Natural killer cell (primary cell): ENCODE measurements around the gene PHPT1. TPM values are rescaled to one million over a fixed set of nuclear protein-coding genes. Genes with fewer than 3 reads are reported as not detected.
"Not testable (repeated sequence)": the region's sequence is repeated elsewhere in the genome, so short reads cannot be mapped to it uniquely, and the experiment has no call there.

ENCODE experiments used
- ATAC-seq, 3 donors: fragments of 150-1000 bp in 2 of 3; fragments of 200-7000 bp in 1 of 3; cut with Tn5 transposase; 1 replicate in 1 of 3; 2 replicates in 2 of 3; pipeline ENCODE4 v1.10.0; 2021; ENCODE audit warnings: mild to moderate bottlenecking in 2 of 3, moderate library complexity in 2 of 3
- DNase-seq, 2 donors: peaks; one replicate each; pipeline versions ENCODE4 v3.0.0 to v3.0.0-alpha.2; 2013 to 2021; ENCODE audit warnings: mixed read lengths in 1 of 2
- H3K27ac ChIP-seq: one replicate; pipeline ENCODE4 v1.5.1; 2013; ENCODE audit warnings: mild to moderate bottlenecking, low read length
- H3K27me3 ChIP-seq: one replicate; pipeline ENCODE4 v1.6.1; 2013; ENCODE audit warnings: low read length; ENCODE audit not compliant: control insufficient read depth, insufficient read depth
- H3K36me3 ChIP-seq: one replicate; pipeline ENCODE4 v1.6.1; 2013; ENCODE audit warnings: low read length; ENCODE audit not compliant: control insufficient read depth, insufficient read depth
- H3K4me1 ChIP-seq: one replicate; pipeline ENCODE4 v1.6.1; 2013; ENCODE audit warnings: low read length; ENCODE audit not compliant: control insufficient read depth, insufficient read depth
- H3K4me3 ChIP-seq: one replicate; pipeline ENCODE4 v1.5.1; 2013; ENCODE audit warnings: low read length
- H3K9me3 ChIP-seq: one replicate; pipeline ENCODE4 v1.6.1; 2013; ENCODE audit warnings: low read length; ENCODE audit not compliant: control insufficient read depth, insufficient read depth
- H3K27ac Mint-ChIP-seq, 2 donors: one replicate each; pipeline ENCODE4 v1.8.0; 2022; ENCODE audit warnings: mild to moderate bottlenecking in 2 of 2, mixed read lengths in 2 of 2, moderate library complexity in 1 of 2
- H3K27me3 Mint-ChIP-seq, 2 donors: one replicate each; pipeline ENCODE4 v1.8.0; 2022; ENCODE audit warnings: low read depth in 2 of 2, mixed read lengths in 2 of 2
- H3K36me3 Mint-ChIP-seq: one replicate; pipeline ENCODE4 v1.8.0; 2022; ENCODE audit warnings: mixed read lengths
- H3K4me1 Mint-ChIP-seq, 2 donors: one replicate each; pipeline ENCODE4 v1.8.0; 2022; ENCODE audit warnings: mixed read lengths in 2 of 2
- H3K4me3 Mint-ChIP-seq: one replicate; pipeline ENCODE4 v1.8.0; 2022; ENCODE audit warnings: mild to moderate bottlenecking, moderate library complexity, mixed read lengths
- H3K9me3 Mint-ChIP-seq, 2 donors: one replicate each; pipeline ENCODE4 v1.8.0; 2022; ENCODE audit warnings: mixed read lengths in 2 of 2
- CTCF ChIP-seq: fragments of 200-600 bp; IDR thresholded peaks from one replicate; pipeline ENCODE4 v1.8.0; 2022; ENCODE audit warnings: antibody characterized with exemption
- WGBS: methylation state at CpG from one replicate; pipeline ENCODE4 v1.1.7; 2013; ENCODE audit warnings: missing lambda C conversion rate; ENCODE audit not compliant: insufficient coverage; 5-methylcytosine and 5-hydroxymethylcytosine counted together
- intact Hi-C: fragments of 100-400 bp; cut with micrococcal nuclease; formaldehyde crosslinking; loops from one replicate; pipeline ENCODE4 v1.14.2; 2022
- total RNA-seq, 4 donors: library from RNA; stranded (reverse); fragments of 120-200 nt in 1 of 4; gene quantifications; one replicate each; pipeline versions ENCODE4 v1.2.3 to v1.2.4, GENCODE V29; 2013 to 2022

Gene PHPT1
- total RNA-seq, 3 donors from 2014 or later (not counting 1 experiment from before 2014, with no cell fraction given), result 63.5 to 69.8 (median 67.7) TPM

- Histone ChIP-seq H3K9me3 (no peaks in the 10 kb centered on the region), H3K27ac (peak overlapping the region; percentile 62), H3K36me3 (peaks cover 27% of the 10 kb centered on the region), H3K27me3 (no peaks in the 10 kb centered on the region), H3K4me3 (peak overlapping the region; percentile 48), H3K4me1 (peaks cover 23% of the 10 kb centered on the region)
- Mint-ChIP-seq H3K9me3 (no peaks in the 10 kb centered on the region), H3K27ac (peak overlapping the region; percentile 84 to 88), H3K4me1 (peaks cover 12 to 16% of the 10 kb centered on the region in 2 donors), H3K36me3 (no peaks in the 10 kb centered on the region), H3K4me3 (peak overlapping the region; percentile 92), H3K27me3 (no peaks in the 10 kb centered on the region)
- intact Hi-C loops, result loop anchor here (1.0 kb wide), 1 partner anchor 17 kb away; no protein-coding TSS in a partner anchor
- ATAC-seq (peak in 1 of 3 donors; percentile 6), DNase-seq (peak in 1 of 2 donors; percentile 22)
- WGBS, result under 1% methylated on average over 20 of the region's 20 CpGs
- no peak for TF ChIP-seq CTCF
Observed at GRCh38 chr9:136865768-136866103, 16.5 kb downstream of the PHPT1 start.

GRCh38 chr9:136866898-136867421 lies 17.8 kb downstream of the PHPT1 start:
- H3K27me3 ChIP-seq, H3K9me3 ChIP-seq, ATAC-seq, H3K9me3 Mint-ChIP-seq, H3K27me3 Mint-ChIP-seq, DNase-seq, H3K36me3 Mint-ChIP-seq: not testable (repeated sequence)
- peak overlapping the region; percentile 43 for H3K4me3 ChIP-seq
- Mint-ChIP-seq H3K4me3 (peak overlapping the region; percentile 84), H3K27ac (peak overlapping the region; percentile 84 to 88), H3K4me1 (peaks cover 12 to 16% of the 10 kb centered on the region in 2 donors)
- intact Hi-C loops, result loop anchor here (1.0 kb wide), 1 partner anchor 15 kb away; no protein-coding TSS in a partner anchor
- peaks cover 22% of the 10 kb centered on the region for H3K36me3 ChIP-seq
- 90% methylated on average over 26 of the region's 29 CpGs for WGBS
- H3K4me1 ChIP-seq, result peaks cover 23% of the 10 kb centered on the region
- peak overlapping the region; percentile 61 for H3K27ac ChIP-seq

- Histone ChIP-seq H3K36me3 (peaks cover 18% of the 10 kb centered on the region), H3K9me3 (no peaks in the 10 kb centered on the region), H3K4me3 (no peak overlapping the region), H3K4me1 (peaks cover 23% of the 10 kb centered on the region), H3K27me3 (no peaks in the 10 kb centered on the region), H3K27ac (no peak overlapping the region)
- H3K4me1 Mint-ChIP-seq, result peaks cover 12 to 16% of the 10 kb centered on the region in 2 donors
- no peaks in the 10 kb centered on the region for H3K27me3 Mint-ChIP-seq
- H3K36me3 Mint-ChIP-seq, result no peaks in the 10 kb centered on the region
- H3K9me3 Mint-ChIP-seq, result no peaks in the 10 kb centered on the region
- ATAC-seq (no peak), DNase-seq (no peak)
- TF ChIP-seq CTCF, result no peak
- WGBS, result 97% methylated on average over 18 of the region's 18 CpGs
- intact Hi-C loops, result no loop called here
- peak overlapping the region; percentile 59 for H3K4me3 Mint-ChIP-seq
- no peak overlapping the region for H3K27ac Mint-ChIP-seq
Observed at GRCh38 chr9:136867480-136867879, 18.3 kb downstream of the PHPT1 start.

GRCh38 chr9:136867917-136868316 lies 18.7 kb downstream of the PHPT1 start:
- TF ChIP-seq CTCF, result no peak
- H3K9me3 ChIP-seq, result no peaks in the 10 kb centered on the region
- intact Hi-C loops, result no loop called here
- H3K36me3 Mint-ChIP-seq, result no peaks in the 10 kb centered on the region
- no peaks in the 10 kb centered on the region for H3K27me3 ChIP-seq
- no peak overlapping the region for H3K27ac Mint-ChIP-seq
- no peak for ATAC-seq
- H3K4me3 Mint-ChIP-seq, result peak overlapping the region; percentile 59
- 97% methylated on average over 18 of the region's 18 CpGs for WGBS
- DNase-seq, result no peak
- peaks cover 23% of the 10 kb centered on the region for H3K4me1 ChIP-seq
- no peaks in the 10 kb centered on the region for H3K9me3 Mint-ChIP-seq
- peaks cover 14% of the 10 kb centered on the region for H3K36me3 ChIP-seq
- H3K4me1 Mint-ChIP-seq, result peaks cover 12 to 16% of the 10 kb centered on the region in 2 donors
- H3K27ac ChIP-seq, result no peak overlapping the region
- no peaks in the 10 kb centered on the region for H3K27me3 Mint-ChIP-seq
- no peak overlapping the region for H3K4me3 ChIP-seq
